ENCODE data around the gene ADGRD1.

Gene ADGRD1

DNA sequence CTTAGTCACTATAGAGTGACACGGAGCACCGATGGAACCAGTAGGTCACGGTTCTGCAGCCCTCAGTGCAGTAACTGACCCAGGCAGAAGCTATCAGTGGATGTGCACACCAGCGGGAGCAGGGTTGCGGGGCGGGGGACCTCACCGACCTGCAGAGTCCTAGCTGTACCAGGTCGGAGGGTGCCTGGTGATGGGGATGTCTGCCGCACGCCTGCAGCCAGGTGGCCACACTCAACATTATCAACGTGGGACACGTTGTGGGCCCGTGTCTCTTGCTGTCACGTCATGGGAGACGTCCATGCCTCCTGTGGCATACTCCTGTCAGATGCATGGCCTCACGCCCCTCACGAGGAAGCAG is 55.2 kb downstream of the ADGRD1 start:
- no peak for DNase-seq

DNA sequence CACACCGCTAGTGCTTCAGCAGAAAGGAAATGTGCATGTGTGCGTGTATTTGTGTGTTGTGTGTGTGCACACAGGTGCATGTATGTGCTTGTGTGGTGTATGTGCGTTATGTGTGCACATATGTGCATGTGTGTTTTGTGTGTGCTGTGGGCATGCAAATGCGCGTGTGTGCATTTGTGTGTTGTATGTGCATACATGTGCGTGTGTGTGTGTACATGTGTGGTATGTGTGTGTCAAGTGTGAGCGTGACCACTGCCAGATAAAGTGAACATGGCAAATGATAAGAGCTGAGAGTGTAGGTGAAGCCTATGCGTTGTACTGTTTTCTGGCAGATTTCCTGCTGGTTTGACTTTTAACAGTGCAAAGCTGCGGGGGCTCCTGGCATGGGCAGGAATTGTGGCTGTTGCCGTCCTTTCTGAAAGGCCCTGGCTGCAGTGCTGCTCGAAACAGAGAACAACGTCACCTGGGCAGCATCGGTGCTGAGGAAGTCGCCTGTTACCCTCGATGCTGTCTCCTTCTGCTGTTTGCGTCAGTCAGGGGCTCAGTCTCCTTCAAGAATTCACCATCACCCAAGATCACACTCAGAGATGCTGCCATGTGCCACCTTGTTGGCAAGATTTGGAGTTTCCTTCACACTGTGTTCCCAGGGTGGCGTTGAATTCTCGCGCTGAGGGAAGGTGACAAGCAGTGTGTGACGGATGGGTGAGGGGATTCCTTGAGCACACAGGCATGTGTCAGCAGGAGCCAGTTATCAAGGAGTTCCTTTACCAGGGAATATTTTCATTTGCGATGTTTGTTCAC is 56.1 kb downstream of the ADGRD1 start:
- DNase-seq, result no peak

DNA sequence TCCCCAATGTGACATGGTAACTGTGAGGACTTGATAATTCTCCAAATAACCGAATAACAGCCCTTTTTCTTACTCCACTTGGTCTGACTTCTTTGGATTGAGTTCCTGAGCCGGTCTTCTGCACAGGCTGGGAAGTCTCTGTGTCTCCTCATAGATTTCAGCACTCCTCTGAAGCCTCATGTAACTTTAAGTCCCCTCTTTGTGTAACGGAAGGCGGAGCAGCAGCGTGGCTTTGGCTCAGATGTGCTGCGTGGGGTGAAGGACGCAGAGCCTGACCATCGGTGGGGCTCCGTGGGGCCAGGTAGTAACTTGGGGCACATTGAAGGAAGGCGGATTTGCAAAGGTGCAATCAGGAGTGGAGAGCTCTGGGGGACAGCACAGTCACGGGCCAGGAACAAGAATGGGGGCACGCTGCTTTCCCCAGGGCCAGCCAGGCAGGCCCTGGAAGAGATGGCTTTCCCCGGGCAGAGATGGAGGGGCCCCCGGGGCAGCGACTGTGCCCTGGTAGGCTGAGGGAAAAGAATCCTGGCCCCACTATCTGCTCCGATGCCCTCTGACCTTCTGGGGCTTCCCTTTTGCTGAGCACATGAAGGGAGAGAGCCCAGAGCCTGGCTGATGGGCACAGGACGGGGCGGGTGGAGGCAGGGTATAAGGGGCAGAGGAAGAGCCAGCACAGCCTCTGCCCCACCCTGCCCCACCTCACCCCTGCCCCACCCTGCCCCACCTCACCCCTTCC is 56.9 kb downstream of the ADGRD1 start:
- no peak for DNase-seq

DNA sequence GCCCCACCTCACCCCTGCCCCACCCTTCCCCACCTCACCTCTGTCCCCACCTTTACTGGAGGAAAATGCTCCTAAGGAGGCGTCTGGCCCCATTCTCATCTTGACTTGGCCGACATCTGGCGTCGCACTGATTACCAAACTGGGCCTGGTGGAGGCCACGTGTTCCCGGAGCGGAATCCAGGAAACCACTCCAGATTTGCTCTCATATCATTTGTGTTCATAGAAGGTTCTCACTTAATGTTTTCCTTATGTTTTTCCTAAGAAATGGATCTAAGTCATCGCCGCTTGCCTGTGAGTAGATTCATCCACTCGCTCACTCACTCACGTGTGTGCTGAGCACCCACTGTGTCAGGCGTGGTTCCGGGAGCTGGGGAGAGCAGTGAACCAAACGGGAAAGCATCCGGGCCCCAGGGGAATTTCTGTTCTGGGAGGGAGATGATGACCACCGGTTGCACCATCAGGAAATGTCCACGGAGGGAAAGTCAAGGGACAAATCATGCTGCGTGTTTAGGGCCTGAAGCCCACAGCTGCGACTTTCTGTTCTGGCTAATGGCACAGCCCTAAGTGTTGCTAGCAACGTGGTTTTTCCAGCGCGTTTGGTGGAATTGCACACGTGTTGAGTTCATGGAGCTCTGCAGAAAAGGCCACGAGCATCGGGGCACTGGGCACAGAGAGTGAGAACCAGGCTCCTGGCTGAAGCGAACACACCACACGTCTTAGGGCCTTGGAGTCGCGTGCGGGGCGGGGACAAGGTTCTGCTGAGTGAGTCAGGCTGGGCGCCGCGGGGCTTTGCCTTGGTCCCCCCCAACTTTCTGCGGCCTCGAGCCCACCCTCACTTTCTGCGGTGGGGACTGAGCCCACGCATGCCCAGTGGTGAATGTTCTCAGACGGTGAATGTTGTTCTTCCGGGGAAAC is 57.7 kb downstream of the ADGRD1 start:
- no peak for DNase-seq

DNA sequence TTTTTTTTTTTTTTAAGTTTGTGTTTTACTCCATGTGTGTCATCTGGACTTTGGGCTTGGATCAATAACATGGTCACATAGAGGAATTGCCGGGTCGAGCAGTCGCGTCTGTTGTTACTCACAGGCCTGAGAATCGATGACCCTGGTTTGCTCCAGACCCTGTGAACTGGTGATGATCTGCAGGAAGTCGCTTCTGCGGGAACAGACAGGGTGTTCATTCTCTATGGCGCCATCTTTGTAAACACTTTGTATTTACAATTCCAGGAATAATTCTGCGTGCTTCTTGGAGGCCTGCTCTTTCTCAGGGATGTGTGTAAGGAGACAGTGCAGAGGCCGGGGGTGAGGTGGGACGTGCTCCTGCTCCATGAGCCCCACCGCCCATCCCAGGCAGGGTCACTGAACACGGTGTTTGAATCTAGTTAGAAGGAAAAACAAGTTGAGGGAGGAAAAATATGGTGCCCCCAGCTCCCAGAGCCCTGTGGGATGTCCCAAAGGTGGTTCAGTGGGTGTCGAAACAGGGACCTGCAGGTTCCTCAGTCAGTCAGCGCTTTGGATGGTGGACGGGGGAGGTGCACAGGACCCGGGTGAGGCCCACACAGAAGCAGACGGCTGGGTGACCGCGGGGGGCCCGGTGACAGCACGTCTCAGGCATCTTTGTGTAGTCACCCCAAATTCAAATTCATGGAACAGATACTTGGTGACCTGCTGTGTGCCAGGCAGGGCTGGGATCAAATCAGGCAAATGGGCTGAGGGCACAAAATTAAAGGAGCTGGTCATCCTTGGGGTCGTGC is 58.8 kb downstream of the ADGRD1 start:
- no peak for DNase-seq

DNA sequence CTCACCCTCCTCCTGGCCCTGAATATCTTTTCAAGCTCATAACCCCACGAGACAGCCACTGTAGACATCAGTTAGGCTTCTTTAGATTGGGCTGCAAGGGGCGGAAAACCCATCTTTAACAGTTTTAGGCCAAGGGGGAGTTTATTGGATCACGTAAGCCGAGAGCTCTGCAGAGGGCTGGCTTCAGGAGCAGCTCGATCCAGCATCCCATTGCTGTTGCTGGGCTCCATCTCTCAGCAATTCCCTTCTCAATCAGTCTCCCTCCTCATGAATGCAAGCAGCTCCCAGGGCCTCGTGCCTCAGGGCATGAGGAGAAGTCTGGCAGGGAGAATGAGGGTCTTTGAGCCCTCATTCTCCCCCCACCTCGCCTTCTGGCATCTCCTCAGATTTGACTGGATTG is 59.4 kb downstream of the ADGRD1 start:
- no peak for DNase-seq

DNA sequence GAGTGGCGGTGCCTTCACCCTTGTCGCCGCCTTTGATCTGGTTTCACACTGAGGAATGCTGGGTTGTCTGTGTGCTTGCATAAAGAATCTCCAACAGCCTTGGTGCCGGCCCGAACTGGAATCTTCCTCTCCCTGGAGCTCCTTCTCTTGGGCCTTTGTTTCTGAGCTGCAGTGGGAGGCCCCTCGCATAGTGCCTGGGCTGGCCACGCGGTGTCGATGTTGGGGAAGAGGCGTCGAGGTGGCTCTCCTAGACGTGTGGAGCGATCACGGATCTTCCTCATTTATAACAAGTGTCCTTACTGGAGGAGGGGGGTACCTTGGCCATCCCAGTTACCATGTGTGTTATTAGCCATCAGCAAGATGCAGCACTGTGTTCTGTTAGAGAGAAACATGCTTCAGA is 60.6 kb downstream of the ADGRD1 start:
- no peak for DNase-seq

DNA sequence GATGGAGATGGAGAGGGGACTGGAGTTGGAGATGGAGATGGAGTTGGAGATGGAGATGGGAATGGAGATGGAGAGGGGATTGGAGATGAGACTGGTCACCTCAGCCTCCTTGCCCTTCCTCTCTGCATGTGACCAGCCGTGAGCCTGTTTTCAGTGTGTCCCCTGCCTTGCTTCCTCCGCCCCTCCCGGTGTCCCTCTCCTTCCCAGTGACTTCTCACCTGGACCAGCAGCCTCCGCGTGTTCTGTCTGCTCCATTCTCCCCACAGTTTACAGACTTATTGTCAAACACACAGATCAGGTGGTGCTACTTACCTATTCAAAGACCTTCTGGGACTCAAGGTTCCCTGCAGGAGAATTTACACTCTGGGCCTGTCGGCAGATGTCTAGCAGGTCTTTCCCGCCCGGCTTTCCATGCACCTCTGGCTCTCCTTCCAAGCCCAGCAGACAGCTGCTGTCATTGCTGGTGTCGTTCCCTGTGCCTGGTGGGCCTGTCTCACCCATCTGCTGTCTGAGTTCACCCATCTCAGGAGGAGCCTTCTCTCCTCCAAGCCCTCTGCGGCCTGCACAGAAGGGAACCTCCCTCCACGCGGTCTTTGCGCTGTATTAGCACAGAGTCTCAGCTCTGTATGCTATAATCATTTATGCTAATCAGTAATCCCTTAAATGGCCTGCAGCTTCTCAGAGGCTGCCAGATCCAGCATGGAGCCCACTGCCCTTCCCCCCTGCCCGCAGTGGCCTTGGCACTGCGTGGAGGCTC is 62.1 kb downstream of the ADGRD1 start:
- DNase-seq, result no peak

DNA sequence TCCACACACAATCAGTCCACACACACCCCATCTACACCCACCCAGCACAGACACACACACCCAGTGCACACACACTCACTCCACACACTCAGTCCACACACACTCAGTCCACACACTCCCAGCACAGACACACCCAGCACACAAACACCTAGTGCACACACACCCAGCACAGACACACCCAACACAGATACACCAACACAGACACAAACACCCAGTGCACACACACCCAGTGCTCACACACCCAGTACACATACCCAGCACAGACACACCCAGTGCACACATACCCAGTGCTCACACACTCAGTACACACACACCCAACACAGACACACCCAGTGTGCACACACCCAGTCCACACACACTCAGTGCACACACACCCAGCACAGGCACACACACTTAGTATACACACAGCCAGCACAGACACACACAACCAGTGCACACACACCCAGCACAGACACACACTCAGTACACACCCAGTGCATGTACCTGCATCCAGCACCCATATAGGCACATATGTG is 63.8 kb downstream of the ADGRD1 start:
- no peak for DNase-seq

DNA sequence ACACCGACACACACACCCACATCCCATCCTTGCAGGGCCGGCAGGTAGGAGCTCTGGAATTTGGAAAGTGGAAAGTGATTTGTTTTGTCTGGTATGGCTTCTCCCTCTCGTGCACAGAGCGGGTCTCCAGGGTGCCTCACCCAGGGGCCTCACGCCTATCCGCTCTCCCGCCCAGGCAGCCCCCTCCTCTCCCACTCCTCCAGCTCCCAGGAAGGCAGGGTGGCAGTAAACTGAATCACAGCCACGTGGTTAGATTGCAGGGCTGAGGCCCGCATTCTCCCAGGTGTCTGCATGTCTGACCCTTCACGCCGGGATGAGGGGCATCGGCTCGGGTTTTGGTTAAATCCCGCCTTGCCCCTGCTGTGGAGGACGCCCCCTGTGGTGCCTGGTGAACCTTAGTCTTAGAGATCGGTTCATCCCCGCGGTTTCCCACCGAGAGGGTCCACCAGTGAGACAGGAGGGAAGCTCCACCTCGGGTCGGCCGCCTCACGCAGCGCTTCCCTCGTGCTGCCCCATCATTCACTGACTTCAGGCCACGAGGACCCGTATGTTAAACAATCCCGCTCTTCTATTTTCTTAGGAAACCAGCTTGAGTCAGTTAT is 64.4 kb downstream of the ADGRD1 start:
- no peak for DNase-seq

DNA sequence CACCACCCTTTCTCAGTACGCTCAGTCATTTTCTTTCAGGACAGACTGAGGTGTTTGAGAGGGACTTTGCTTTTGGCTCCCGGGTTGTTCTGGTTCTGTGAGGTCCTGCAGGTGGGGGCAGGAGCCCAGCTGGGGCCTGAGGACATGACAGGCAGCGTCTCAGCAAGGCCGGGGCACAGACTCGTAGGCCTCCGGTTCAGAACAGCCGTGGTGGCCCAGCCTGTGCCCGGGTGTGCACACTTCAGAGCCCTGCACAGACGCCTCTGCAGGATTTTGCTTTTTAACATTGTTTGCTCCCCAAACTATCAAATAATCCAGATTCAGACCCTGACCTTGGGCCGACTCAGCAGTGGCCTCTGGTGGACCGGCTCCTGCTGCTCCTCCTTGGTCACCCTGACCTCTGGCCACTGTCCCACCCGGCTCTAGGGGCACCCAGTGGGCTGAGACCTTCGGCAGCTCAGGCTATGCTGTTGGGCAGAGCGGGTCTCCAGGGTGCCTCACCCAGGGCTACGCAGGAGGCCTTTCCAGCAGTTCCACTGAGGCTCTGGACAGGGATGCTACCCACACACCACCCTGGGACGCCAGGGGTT is 65.2 kb downstream of the ADGRD1 start:
- DNase-seq, result no peak

DNA sequence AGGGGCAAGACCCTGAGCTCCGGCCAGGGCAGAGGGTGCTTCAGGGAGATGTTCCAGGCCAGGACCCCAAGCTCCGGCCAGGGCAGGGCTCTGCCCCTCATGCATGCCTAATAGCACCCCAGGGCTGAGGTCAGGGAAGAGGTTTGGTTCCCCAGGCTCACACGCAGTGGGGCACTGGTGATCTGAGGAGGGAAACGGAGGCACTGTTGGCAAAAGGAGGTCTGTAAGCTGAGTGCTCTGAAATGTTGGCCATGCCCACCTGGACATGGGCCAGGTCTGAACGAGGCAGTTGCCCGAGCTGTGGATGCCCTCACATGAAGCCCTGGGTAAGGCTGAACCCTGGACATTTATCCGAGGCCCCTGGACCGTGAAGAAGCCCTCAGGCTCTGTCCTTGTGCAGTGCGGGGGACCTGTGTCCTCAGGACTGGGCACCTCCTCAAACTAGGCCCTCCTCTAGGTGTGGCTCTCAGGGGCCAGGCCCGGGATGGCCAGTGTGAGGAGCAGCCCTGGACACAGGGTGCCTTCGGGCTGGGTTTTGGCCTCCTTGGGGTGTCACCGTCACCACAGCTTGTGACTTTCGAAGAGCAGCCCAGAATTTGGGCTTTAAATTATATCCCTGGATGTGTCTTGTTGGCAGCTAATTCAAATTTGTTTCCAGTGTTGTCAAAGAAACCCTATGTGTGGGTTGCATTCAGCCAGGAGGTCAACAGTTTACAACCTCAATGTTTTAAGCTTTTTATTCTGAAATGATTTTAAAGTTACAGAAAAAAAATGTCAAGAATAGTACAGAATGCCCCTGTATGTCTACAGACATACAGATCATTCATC is 66.8 kb downstream of the ADGRD1 start:
- DNase-seq, result no peak

DNA sequence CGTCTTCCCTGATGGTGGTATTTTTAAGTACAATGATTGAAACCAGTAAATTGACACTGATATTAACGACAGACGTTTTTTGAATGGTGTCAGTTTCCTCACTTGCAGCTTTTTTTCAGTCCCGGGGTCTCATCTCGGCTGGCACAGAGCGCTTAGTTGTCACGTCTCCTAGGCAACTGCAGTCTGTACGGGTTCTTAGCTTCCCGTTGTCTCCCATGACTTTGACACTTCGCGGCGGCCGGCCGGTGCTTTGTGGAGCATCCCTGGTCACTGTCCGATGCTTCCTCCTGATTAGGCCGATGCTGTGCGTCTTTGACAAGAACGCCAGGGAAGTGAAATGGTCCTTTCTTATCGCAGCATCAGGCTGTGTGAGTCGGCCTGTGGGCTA is 67.4 kb downstream of the ADGRD1 start:
- no peak for DNase-seq

DNA sequence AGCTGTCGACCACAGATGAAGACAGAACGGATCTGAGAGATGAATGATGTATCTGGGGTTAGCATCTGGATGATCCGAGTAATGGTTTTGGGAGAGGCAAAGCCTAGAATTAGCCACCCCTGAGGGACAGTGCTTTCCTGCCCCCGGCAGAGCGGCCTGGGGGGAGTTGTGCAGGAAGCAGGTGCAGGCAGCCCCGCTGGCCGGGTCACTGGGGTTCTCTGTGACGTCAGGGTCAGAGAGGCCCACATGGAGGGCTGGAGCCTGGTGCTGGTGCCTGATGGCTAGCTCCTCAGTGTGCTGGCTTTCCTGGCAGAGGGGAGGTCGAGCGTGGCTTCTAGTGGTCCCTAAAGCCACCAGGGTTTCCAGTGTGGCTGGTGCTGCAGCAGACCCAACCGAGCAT is 70.3 kb downstream of the ADGRD1 start:
- no peak for DNase-seq

DNA sequence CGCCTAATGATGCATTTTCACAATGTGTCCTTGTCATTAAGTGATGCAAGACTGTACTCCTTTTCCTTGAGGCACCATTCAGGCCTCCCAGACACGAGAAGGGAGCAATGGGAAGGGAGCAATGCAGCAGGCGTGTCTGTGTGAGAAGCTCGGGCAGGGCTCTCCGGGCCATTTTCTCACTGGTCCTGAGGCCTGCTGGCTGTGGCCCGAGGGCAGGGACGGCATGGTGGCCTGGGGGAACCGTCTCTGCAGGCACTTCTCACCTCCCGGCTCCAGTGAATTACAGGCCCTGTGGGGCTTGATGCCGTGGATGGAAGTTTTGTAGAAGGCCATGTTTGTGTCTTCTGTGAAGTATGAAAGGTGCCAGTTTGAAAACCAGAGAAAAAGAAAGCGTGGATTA is 71.0 kb downstream of the ADGRD1 start:
- no peak for DNase-seq

DNA sequence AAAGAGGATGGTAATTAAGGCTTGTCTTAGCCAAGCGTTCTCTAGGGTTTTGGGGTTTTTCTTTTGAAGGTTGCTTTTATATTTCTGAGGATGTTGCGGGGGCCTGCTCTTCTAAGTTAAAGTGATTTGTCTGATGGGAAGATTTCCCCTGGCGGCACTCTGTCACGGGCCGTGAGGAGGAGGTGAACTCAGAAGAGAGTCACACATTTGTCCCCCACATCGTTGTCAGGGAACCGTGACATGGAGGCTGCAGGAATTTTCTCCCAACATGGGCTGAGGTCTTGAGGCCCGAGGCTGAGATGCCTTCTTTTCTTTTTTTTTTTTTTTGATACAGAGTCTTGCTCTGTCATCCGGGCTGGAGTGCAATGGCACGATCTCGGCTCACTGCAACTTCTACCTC is 71.5 kb downstream of the ADGRD1 start:
- DNase-seq, result no peak

DNA sequence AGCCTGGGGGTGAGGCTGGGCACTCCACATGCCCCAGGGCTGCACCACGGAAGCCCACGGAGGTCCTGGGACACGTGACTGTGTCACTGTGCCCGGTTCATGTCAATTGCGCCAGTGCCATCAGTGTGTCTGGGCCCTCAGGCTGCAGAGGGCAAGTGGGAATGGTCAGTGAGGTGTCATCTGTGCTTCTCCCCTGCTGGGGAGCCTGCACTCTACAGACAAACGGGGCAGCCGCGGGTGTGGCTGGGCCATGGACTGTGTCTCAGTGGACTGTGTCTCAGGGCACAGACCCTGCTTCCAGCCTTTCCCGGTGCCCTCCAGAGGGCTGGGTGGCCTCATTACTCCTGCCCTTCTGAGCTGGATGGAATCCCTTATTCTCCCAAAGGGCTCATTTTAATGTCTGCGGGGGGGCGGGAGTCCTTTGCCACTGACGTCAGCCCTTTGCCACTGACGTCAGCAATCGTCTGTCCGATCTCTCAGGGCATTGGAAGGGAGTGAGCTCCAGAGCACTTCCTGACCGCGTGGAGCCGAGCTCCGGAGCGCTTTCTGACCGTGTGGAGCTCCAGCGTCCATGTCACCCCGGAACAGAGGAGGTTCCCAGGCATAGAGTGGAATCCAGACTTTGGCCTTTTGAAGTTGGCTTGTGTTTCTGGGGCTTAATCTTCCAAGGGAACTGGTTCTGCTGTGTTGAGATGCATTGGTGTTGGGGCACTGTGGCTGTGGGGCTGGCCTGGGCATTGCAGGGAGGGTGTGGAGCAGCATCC is 72.4 kb downstream of the ADGRD1 start:
- DNase-seq, result no peak

DNA sequence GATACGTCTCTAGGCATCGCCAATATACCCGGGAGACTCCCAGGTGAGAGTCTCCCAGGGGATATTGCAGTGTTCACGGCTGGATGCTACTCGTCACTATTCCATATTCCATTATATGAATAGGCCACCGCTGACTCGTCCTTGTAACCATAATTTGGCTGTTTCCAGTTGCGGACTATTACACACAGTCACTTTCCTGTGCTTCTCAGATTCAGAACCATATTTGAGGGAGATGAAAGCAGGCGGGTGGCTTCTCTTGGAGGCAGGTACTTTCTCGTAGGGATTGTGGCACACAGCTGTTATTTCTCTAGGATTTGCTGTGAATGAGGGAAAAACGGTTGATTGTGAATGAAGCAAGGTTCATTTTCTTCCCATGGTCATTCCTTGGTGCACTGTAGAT is 73.0 kb downstream of the ADGRD1 start:
- DNase-seq, result no peak

DNA sequence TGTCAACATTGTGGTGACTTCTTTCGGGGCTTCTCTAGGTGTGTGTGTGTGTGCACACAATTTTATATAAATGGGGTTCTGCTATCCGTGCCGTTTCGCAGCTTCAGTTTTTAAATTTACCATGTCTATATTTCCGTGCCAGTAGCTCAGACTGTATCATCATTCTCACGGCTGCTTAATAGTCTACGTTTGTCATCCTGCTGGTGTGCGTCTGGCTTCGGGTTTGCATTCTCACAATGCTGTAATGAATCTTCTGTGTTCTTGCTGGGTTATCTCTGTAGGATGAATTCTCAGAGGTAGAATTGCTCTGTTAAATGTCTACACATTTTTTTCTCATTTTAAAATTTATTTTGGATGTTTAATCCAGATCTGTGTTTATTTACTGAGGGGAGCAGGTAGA is 73.6 kb downstream of the ADGRD1 start:
- no peak for DNase-seq
